Lower leg skin (tissue), 4 donors: Measurements from ENCODE around the gene SUFU. TPM values are rescaled to one million over a fixed set of nuclear protein-coding genes. Genes with fewer than 3 reads are reported as not detected.

Source experiments
- DNase-seq, 2 donors: peaks; one replicate each; pipeline ENCODE4 v3.0.0-alpha.2; 2019; ENCODE audit warnings: low spot score in 2 of 2
- H3K4me3 ChIP-seq: fragments of 200-600 bp; sonication (generic); 2 replicates; pipeline ENCODE4 v1.5.1; 2017; ENCODE audit warnings: mild to moderate bottlenecking, low read depth; ENCODE audit not compliant: poor library complexity, severe bottlenecking
- CTCF ChIP-seq, 3 donors: fragments of 450-650 bp; IDR thresholded peaks; one replicate each; pipeline ENCODE4 v1.5.1; 2016; ENCODE audit warnings: antibody characterized with exemption in 3 of 3, mild to moderate bottlenecking in 3 of 3, moderate library complexity in 2 of 3
- POLR2A ChIP-seq, 2 donors: fragments of 450-650 bp; IDR thresholded peaks; one replicate each; pipeline ENCODE4 v1.6.1; 2016 to 2017; ENCODE audit warnings: antibody characterized with exemption in 2 of 2, mild to moderate bottlenecking in 1 of 2, moderate library complexity in 1 of 2
- WGBS, 2 donors: methylation state at CpG; one replicate each; pipeline ENCODE4 v1.1.5; 2018; 5-methylcytosine and 5-hydroxymethylcytosine counted together
- intact Hi-C: fragments of 100-400 bp; cut with DNase I; formaldehyde crosslinking; loops from one replicate; pipeline ENCODE4 v1.15.0; 2023; ENCODE audit warnings: low total_unique reads
- total RNA-seq, 4 donors: library from RNA; depleted of rRNA; stranded (reverse); fragments of >200 nt; gene quantifications; one replicate each; pipeline ENCODE4 v1.1.0, GENCODE V29; 2016

The SUFU gene
- total RNA-seq, 4 donors from 2014 or later: 15.8 to 19.8 (median 18.0) TPM

DNA sequence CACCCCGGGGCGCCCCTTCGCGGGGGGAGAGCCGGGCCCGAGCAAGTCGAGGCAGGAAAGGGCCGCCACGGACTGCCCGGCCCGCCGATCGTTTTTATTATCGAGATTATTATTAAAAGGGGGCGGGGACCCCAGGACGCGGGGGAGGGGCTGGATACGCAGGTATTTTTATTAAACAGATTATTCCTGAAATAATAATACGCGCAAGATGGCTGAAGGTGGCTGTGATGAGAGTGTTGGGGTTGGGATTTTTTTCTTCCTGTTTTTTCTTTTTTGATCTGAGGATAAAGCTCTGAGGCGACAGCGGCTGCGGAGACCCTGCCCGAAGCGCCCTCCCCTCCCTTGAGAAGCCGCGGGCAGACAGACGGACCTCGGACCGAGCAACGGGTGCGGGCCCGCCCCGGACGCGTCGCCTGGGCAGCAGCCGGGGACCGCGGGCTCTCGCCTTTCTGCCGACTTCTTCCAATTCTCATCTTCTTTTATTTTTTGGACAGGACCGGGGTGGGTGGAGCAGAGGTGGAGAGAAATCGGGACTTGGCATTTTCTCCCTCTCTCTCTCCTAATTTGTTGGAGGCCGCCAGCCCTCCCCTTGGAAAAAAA lies 139.1 kb downstream of the SUFU start:
- peak; percentile 72 to 95 for DNase-seq
- intact Hi-C loops: no loop called here
- 0% methylated on average over 45 of the region's 45 CpGs for WGBS, 2 donors
- H3K4me3 ChIP-seq: peak overlapping the region; percentile 62
- TF ChIP-seq CTCF (IDR thresholded peaks at IDR 0.05): no peak
- TF ChIP-seq POLR2A (IDR thresholded peaks at IDR 0.05): no peak

GRCh38 chr10:102643336-102644065 lies 139.7 kb downstream of the SUFU start:
- peak overlapping the region; percentile 84 for H3K4me3 ChIP-seq
- TF ChIP-seq POLR2A (IDR thresholded peaks at IDR 0.05) (no peak), CTCF (IDR thresholded peaks at IDR 0.05) (no peak)
- 0 to 1% methylated on average over 60 to 76 of the region's 76 CpGs for WGBS, 2 donors
- peak in 1 of 2 donors; percentile 51 for DNase-seq
- intact Hi-C loops: no loop called here

GRCh38 chr10:102644066-102644645 lies 140.4 kb downstream of the SUFU start, which contains the start of gene TRIM8:
TSS of gene TRIM8 (plus strand) at chr10:102644479. CDS start at chr10:102644618, 139 bp downstream.
- peak within 1 kb of the TSS; percentile 84 for H3K4me3 ChIP-seq
- intact Hi-C loops: no loop called here
- TF ChIP-seq POLR2A (IDR thresholded peaks at IDR 0.05) (no peak), CTCF (IDR thresholded peaks at IDR 0.05) (no peak)
- 0% methylated on average over 52 of the region's 80 CpGs; no CpG with 5 or more reads in 1 of the 2 donors for WGBS, 2 donors
- no peak for DNase-seq

GRCh38 chr10:102644646-102645387 lies 141.0 kb downstream of the SUFU start:
- H3K4me3 ChIP-seq: peak overlapping the region; percentile 84
- 0 to 1% methylated on average over 18 to 19 of the region's 62 CpGs for WGBS, 2 donors
- DNase-seq: peak; percentile 79 to 97
- intact Hi-C loops: no loop called here
- no peak for TF ChIP-seq POLR2A (IDR thresholded peaks at IDR 0.05)
- TF ChIP-seq CTCF (IDR thresholded peaks at IDR 0.05): peak in 1 of 3 donors; percentile 40

- H3K4me3 ChIP-seq: peak overlapping the region; percentile 84
- peak in 1 of 2 donors; percentile 79 for DNase-seq
- TF ChIP-seq POLR2A (IDR thresholded peaks at IDR 0.05): no peak
- intact Hi-C loops: no loop called here
- WGBS, 2 donors: 0 to 3% methylated on average over 11 of the region's 12 CpGs
Observed at GRCh38 chr10:102645388-102645740, 141.6 kb downstream of the SUFU start.
